ENCODE measurements around the gene PLK1.
"Not testable (repeated sequence)": the region's sequence is repeated elsewhere in the genome, so short reads cannot be mapped to it uniquely, and the experiment has no call there.

Gene PLK1

GRCh38 chr16:23678430-23679273 is at the start of gene PLK1:
PLK1 (plus strand) TSS chr16:23678889; CDS start chr16:23678933, 44 bp downstream.
- peak; percentile 93 for DNase-seq

GRCh38 chr16:23629516-23629915 is 49.2 kb upstream of the PLK1 start:
- DNase-seq, result no peak

- DNase-seq, result not testable (repeated sequence)
These were observed 46.8 kb upstream of the PLK1 start for GRCh38 chr16:23631874-23632273.

GRCh38 chr16:23634461-23635036 is 44.1 kb upstream of the PLK1 start:
- DNase-seq, result no peak

GRCh38 chr16:23635958-23636357 is 42.7 kb upstream of the PLK1 start:
- DNase-seq, result no peak

GRCh38 chr16:23640615-23640930 is 38.1 kb upstream of the PLK1 start:
- DNase-seq, result no peak

- DNase-seq, result peak; percentile 95
These were observed 37.5 kb upstream of the PLK1 start, which contains the start of the genes DCTN5 and PALB2 for GRCh38 chr16:23640931-23641765. DCTN5 (plus strand) TSS chr16:23641466; CDS start chr16:23641543, 77 bp downstream. PALB2 (minus strand) TSS chr16:23641310; CDS start chr16:23641157, 153 bp downstream.

- no peak for DNase-seq
These were observed 36.4 kb upstream of the PLK1 start for GRCh38 chr16:23642246-23642774.

- DNase-seq, result no peak
These were observed 27.8 kb upstream of the PLK1 start for GRCh38 chr16:23650674-23651416.

GRCh38 chr16:23651943-23652468 is 26.7 kb upstream of the PLK1 start:
- no peak for DNase-seq

- no peak for DNase-seq
These were observed 14.8 kb upstream of the PLK1 start for GRCh38 chr16:23663918-23664317.

GRCh38 chr16:23666571-23667354 is 11.9 kb upstream of the PLK1 start:
- DNase-seq, result no peak

GRCh38 chr16:23667355-23667659 is 11.4 kb upstream of the PLK1 start:
- DNase-seq, result no peak

- DNase-seq, result no peak
These were observed 10.5 kb upstream of the PLK1 start for GRCh38 chr16:23668225-23668624.

- no peak for DNase-seq
These were observed 9.8 kb upstream of the PLK1 start for GRCh38 chr16:23668873-23669272.

- DNase-seq, result no peak
These were observed 8.4 kb upstream of the PLK1 start for GRCh38 chr16:23670137-23670776.

- no peak for DNase-seq
These were observed 4.6 kb upstream of the PLK1 start for GRCh38 chr16:23673971-23674614.

- no peak for DNase-seq
These were observed 1.7 kb upstream of the PLK1 start for GRCh38 chr16:23676924-23677480.

GRCh38 chr16:23679274-23679985 is 741 bp downstream of the PLK1 start:
- peak; percentile 50 for DNase-seq

GRCh38 chr16:23679986-23680336 is 1.3 kb downstream of the PLK1 start:
- no peak for DNase-seq

All from NCI-H510A treated with DMSO at 0.1 percent for 48 hours (cell line).